WTC11 (cell line): Measurements from ENCODE around the gene FBLN2.

Experiments used
- CTCF ChIP-seq: fragments of 200-600 bp; IDR thresholded peaks from 2 replicates; pipeline ENCODE4 v1.8.0; 2022; ENCODE audit warnings: antibody characterized with exemption
- E2F1 ChIP-seq: sonication (generic); formaldehyde crosslinking; IDR thresholded peaks from 2 replicates; pipeline ENCODE4 v1.8.0; 2022; ENCODE audit warnings: mild to moderate bottlenecking, missing genetic modification reagents
- ETV6 ChIP-seq: sonication (generic); formaldehyde crosslinking; IDR thresholded peaks from 2 replicates; pipeline ENCODE4 v1.8.1; 2022; ENCODE audit warnings: mild to moderate bottlenecking, missing genetic modification reagents
- PRDM15 ChIP-seq: sonication (generic); formaldehyde crosslinking; IDR thresholded peaks from 2 replicates; pipeline ENCODE4 v1.8.0; 2022; ENCODE audit warnings: missing genetic modification reagents
- TEAD4 ChIP-seq: sonication (generic); formaldehyde crosslinking; IDR thresholded peaks from 2 replicates; pipeline ENCODE4 v1.8.0; 2022; ENCODE audit warnings: mild to moderate bottlenecking, missing genetic modification reagents

- TF ChIP-seq CTCF = no peak
- TF ChIP-seq ETV6 = no peak
- no peak for TF ChIP-seq PRDM15 (CRISPR knock-in tag)
- no peak for TF ChIP-seq E2F1 (CRISPR knock-in tag)
- TF ChIP-seq TEAD4 (CRISPR knock-in tag) = no peak
Measured at GRCh38 chr3:13660042-13660874, 111.3 kb downstream of the FBLN2 start.
